HCEC 1CT (cell line): ENCODE data around the gene SHB.

Experiments used
- DNase-seq: peaks from one replicate; pipeline ENCODE4 v3.0.0-alpha.2; 2017

Gene SHB

DNA sequence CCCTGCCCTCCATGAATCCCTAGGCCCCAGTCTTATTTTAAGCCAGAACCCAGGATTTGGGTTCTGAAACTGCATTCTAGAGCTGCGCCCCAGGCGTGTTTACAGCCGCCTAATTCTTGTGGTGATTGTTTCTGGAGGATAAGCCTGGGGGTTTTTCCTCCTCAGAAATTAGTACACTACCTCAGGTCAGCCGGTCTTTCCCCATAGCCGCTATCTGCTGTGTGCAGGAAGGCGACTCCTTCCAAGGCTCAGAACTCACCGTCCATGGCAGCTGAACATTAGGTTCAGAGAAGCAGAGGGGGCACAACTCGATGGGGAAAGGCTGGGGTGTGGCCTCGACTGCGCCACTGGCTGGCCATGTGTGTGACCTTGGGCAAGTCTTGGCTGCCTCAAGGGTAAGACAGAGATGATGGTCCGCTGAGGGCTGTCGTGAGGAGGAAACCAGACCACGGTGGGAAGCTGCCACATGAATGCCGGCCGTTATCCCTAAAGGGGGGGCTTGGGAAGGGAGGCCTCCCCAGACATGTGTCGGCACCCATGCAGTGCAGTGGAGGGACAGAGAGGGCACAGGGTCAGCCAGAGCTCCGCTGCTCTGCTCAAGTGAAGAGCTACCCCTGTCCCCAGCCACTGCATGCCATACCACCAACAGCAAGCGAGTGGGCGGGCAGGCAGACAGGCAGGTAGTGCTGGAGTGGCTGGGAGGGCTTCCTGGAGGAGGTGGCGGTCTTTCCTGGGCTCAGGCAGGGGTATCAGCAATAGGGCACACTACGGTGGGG lies 28.9 kb downstream of the SHB start:
- DNase-seq, result no peak

- DNase-seq, result no peak
Observed at GRCh38 chr9:38039090-38039906, 29.7 kb downstream of the SHB start.

- no peak for DNase-seq
Observed at GRCh38 chr9:38038307-38039089, 30.5 kb downstream of the SHB start.

DNA sequence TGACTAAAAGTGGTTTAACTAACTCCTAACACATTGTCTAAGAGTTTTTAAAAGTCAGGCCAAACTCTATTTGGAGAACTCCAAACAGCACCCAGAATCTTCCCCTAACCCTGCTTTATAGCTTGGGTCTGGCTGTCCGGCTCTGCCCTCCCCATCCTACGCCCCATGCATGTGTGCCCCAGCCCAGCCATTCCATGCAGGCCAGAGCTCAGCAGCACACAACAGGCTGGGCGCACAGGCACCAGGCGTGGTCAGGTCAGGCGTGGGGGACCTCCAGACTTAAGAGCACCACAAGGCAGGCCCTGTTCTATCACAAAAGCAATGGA lies 31.1 kb downstream of the SHB start:
- DNase-seq, result no peak

GRCh38 chr9:38036359-38037084 lies 32.5 kb downstream of the SHB start:
- DNase-seq, result peak; percentile 53

- DNase-seq, result peak; percentile 79
Observed at GRCh38 chr9:38035873-38036272, 33.2 kb downstream of the SHB start.

GRCh38 chr9:38033941-38034340 lies 35.1 kb downstream of the SHB start:
- no peak for DNase-seq

GRCh38 chr9:38032266-38033110 lies 36.5 kb downstream of the SHB start:
- no peak for DNase-seq

DNA sequence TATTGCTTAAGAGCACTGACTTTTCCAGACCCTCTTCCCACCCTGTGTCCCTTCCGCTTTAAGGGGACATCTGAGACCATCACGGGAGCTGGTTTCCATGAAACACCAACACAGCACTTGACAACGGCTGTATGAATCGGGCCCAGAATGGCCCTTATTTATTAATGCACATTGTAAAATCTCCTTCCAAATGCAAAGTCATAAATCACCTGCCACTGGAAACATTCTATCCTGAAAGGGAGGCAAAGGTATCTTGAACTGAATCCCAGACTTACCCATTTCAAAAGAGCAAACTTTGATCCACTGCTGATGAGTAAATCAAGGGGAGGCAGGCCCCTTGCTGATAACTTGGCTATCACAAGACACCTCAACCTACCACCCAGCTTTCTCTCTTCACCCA lies 37.4 kb downstream of the SHB start:
- no peak for DNase-seq

DNA sequence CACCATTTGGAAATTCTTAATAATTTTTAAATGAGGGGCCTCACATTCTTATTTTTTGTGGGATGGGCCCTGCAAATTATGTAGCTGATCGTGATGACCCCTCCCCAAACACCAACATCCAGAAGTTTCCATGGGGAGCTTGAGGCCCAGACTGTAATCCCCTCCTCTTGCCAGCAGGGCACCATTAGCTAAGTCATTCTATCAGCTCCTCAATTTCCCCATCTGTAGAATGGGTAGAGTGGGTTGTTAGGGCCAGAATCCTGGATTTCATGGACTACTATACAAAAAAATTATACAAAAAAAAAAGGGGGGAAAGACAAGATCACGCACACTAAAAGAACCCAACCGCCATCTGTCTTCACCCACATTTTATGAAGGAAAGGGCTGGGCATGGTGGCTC lies 38.4 kb downstream of the SHB start:
- no peak for DNase-seq

GRCh38 chr9:38029915-38030638 lies 39.0 kb downstream of the SHB start:
- DNase-seq, result no peak

GRCh38 chr9:38027714-38028113 lies 41.3 kb downstream of the SHB start:
- no peak for DNase-seq

GRCh38 chr9:38026840-38027527 lies 42.0 kb downstream of the SHB start:
- DNase-seq, result no peak

DNA sequence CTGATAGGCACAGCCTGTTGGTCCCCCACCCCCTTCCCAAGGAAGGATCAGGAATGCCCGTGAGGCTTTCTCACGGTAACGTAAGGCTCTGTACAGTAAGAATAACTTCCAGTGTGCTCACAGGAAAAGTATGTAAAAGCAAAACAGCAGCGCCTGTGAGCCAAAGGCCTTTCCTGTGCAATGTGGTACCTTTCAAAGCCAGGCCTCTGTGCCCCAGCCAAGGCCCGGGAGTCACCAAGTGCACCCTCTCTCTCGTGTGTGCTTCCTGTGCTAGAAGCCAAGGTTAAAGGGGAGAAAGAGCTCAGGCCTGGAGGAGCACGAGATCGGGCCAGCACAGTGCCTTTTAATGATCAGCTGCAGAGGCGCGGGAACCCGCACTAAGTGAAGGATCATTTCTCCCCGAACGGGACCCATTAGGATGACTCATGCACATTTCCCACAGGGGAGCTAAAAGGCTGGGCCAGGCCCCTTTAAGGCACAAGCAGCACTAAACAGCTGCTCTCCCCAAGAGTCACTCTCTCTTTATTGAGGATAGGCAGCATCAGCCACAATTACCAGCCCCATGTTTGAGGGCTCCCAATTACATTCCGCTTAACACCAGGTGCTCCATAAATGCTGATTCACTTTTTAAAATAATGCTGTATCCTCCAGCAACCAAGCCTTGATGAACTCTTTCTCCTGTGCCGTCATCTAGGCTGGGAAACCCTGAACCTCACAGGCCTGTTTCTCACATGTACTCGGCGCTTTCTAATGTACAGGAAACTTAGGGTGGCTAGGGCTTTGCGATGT lies 42.8 kb downstream of the SHB start:
- peak; percentile 95 for DNase-seq

- no peak for DNase-seq
Observed at GRCh38 chr9:38025166-38025565, 43.9 kb downstream of the SHB start.

GRCh38 chr9:38024036-38024681 lies 44.9 kb downstream of the SHB start:
- DNase-seq, result no peak

DNA sequence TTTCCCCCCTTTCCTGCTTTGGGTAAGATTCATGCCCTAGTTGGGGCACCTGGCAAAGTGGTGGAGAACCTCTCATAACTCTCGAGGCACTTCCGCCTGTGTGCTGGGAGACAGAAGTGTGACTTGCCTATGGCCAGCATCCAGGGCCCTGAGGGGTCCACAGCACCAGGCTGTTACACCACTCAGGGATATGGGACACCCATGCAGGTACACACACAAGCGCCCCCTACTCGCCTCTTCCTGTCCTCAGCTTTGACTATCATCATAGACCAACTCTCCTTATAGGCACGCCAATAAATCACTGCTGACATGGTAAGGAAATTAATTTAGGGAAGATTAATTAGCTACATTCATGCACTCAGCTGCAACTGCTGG lies 45.4 kb downstream of the SHB start:
- no peak for DNase-seq

GRCh38 chr9:38022995-38023394 lies 46.0 kb downstream of the SHB start:
- DNase-seq, result no peak

GRCh38 chr9:38022203-38022895 lies 46.7 kb downstream of the SHB start:
- no peak for DNase-seq
